Gastrocnemius medialis (tissue), 4 donors: Measurements from ENCODE around the gene SFXN5. TPM values are rescaled to one million over a fixed set of nuclear protein-coding genes. Genes with fewer than 3 reads are reported as not detected.

Source experiments
- ATAC-seq, 2 donors: fragments of 150-250 bp; one replicate each; pipeline ENCODE4 v1.9.1; 2016
- DNase-seq, 2 donors: peaks; one replicate each; pipeline ENCODE4 v3.0.0-alpha.2; 2019
- H3K27ac ChIP-seq, 4 donors: fragments of 200-600 bp; sonication (generic); 1 replicate in 1 of 4; 2 replicates in 3 of 4; pipeline ENCODE4 v1.5.1; 2016 to 2018; ENCODE audit warnings: mild to moderate bottlenecking in 2 of 4, moderate library complexity in 1 of 4
- H3K27me3 ChIP-seq, 3 donors: fragments of 200-600 bp; sonication (generic) in 2 of 3; 1 replicate in 1 of 3; 2 replicates in 2 of 3; pipeline versions ENCODE4 v1.5.1 to v1.6.0; 2016 to 2019; ENCODE audit warnings: mild to moderate bottlenecking in 1 of 3, moderate library complexity in 1 of 3
- H3K36me3 ChIP-seq, 2 donors: fragments of 200-600 bp; sonication (generic) in 1 of 2; one replicate each; pipeline ENCODE4 v1.5.1; 2017 to 2018
- H3K4me1 ChIP-seq, 2 donors: fragments of 200-600 bp; sonication (generic) in 1 of 2; one replicate each; pipeline ENCODE4 v1.5.1; 2016 to 2017; ENCODE audit warnings: mild to moderate bottlenecking in 2 of 2
- H3K4me3 ChIP-seq, 4 donors: fragments of 200-600 bp; sonication (generic) in 3 of 4; 1 replicate in 1 of 4; 2 replicates in 3 of 4; pipeline ENCODE4 v1.5.1; 2016 to 2019; ENCODE audit warnings: mild to moderate bottlenecking in 2 of 4
- H3K9me3 ChIP-seq, 3 donors: fragments of 200-600 bp; sonication (generic) in 2 of 3; 1 replicate in 1 of 3; 2 replicates in 2 of 3; pipeline ENCODE4 v1.5.1; 2016 to 2019
- CTCF ChIP-seq, 5 experiments: fragments of 450-650 bp in 3 of 5; fragments of 200-600 bp in 2 of 5; sonication (generic) in 2 of 5; IDR thresholded peaks in 4 of 5; conservative IDR thresholded peaks in 1 of 5; 1 replicate in 4 of 5; 2 replicates in 1 of 5; pipeline ENCODE4 v1.5.1; 2016 to 2019; ENCODE audit warnings: antibody characterized with exemption in 5 of 5, mild to moderate bottlenecking in 3 of 5, moderate library complexity in 3 of 5
- POLR2A ChIP-seq, 2 donors: fragments of 450-650 bp; IDR thresholded peaks; one replicate each; pipeline ENCODE4 v1.6.1; 2017; ENCODE audit warnings: antibody characterized with exemption in 2 of 2, mild to moderate bottlenecking in 2 of 2, moderate library complexity in 2 of 2
- in situ Hi-C, 4 donors: fragments of 200-750 bp; cut with MboI; loops; one replicate each; pipeline versions ENCODE4 v1.15.0 to v1.8.0; 2017; ENCODE audit warnings: low sequenced_read_pairs in 4 of 4
- intact Hi-C: fragments of 100-400 bp; cut with DNase I; formaldehyde crosslinking; loops from one replicate; pipeline ENCODE4 v1.15.1; 2023; ENCODE audit warnings: low total_unique reads
- total RNA-seq, 4 donors: library from RNA; depleted of rRNA; stranded (reverse); fragments of >200 nt; gene quantifications; one replicate each; pipeline versions ENCODE4 v1.1.0 to v1.2.3, GENCODE V29; 2016

The SFXN5 gene
- total RNA-seq, 4 donors from 2014 or later = 6.8 to 22.7 (median 9.1) TPM

GRCh38 chr2:73028841-73029240 lies 42.7 kb downstream of the SFXN5 start:
- H3K36me3 ChIP-seq = peaks cover 0 to 13% of the 10 kb centered on the region in 2 donors
- H3K27ac ChIP-seq = no peak overlapping the region
- no peak for TF ChIP-seq CTCF (IDR thresholded peaks at IDR 0.05 in 4 of 5, conservative IDR thresholded peaks at IDR 0.05 in 1 of 5)
- no peak for TF ChIP-seq POLR2A (IDR thresholded peaks at IDR 0.05)
- in situ Hi-C loops (no loop called here), intact Hi-C loops (no loop called here)
- ATAC-seq (no peak), DNase-seq (no peak)
- H3K4me3 ChIP-seq = no peak overlapping the region
- no peaks in the 10 kb centered on the region for H3K27me3 ChIP-seq
- no peaks in the 10 kb centered on the region for H3K9me3 ChIP-seq
- H3K4me1 ChIP-seq = no peaks in the 10 kb centered on the region

GRCh38 chr2:73027340-73027739 lies 44.2 kb downstream of the SFXN5 start:
- intact Hi-C loops = no loop called here

GRCh38 chr2:73023497-73023896 lies 48.0 kb downstream of the SFXN5 start:
- no peak for TF ChIP-seq CTCF (IDR thresholded peaks at IDR 0.05 in 4 of 5, conservative IDR thresholded peaks at IDR 0.05 in 1 of 5)
- DNase-seq (no peak), ATAC-seq (no peak)
- Histone ChIP-seq H3K4me1 (no peaks in the 10 kb centered on the region), H3K27me3 (no peaks in the 10 kb centered on the region), H3K27ac (no peak overlapping the region), H3K4me3 (no peak overlapping the region), H3K36me3 (peaks cover 0 to 46% of the 10 kb centered on the region in 2 donors), H3K9me3 (no peaks in the 10 kb centered on the region)
- in situ Hi-C loops (no loop called here), intact Hi-C loops (no loop called here)

More at GRCh38 chr2:73027340-73027739, 44.2 kb downstream of the SFXN5 start:
- H3K4me1 ChIP-seq = no peaks in the 10 kb centered on the region
- ATAC-seq = no peak
- H3K27ac ChIP-seq = no peak overlapping the region
- no peaks in the 10 kb centered on the region for H3K27me3 ChIP-seq
- no peaks in the 10 kb centered on the region for H3K9me3 ChIP-seq
- H3K36me3 ChIP-seq = peaks cover 0 to 22% of the 10 kb centered on the region in 2 donors
- in situ Hi-C loops = no loop called here
- no peak for TF ChIP-seq POLR2A (IDR thresholded peaks at IDR 0.05)
- TF ChIP-seq CTCF (IDR thresholded peaks at IDR 0.05 in 4 of 5, conservative IDR thresholded peaks at IDR 0.05 in 1 of 5) = no peak
- DNase-seq = no peak
- no peak overlapping the region for H3K4me3 ChIP-seq

- no peak for ATAC-seq
- intact Hi-C loops = no loop called here
- no peak for DNase-seq
- in situ Hi-C loops = no loop called here
- TF ChIP-seq CTCF (IDR thresholded peaks at IDR 0.05 in 4 of 5, conservative IDR thresholded peaks at IDR 0.05 in 1 of 5) (no peak), POLR2A (IDR thresholded peaks at IDR 0.05) (no peak)
- peaks cover 0 to 35% of the 10 kb centered on the region in 2 donors for H3K36me3 ChIP-seq
- H3K9me3 ChIP-seq = no peaks in the 10 kb centered on the region
- H3K4me1 ChIP-seq = no peaks in the 10 kb centered on the region
- H3K27me3 ChIP-seq = no peaks in the 10 kb centered on the region
- H3K27ac ChIP-seq = no peak overlapping the region
- no peak overlapping the region for H3K4me3 ChIP-seq
These were observed 49.4 kb downstream of the SFXN5 start for GRCh38 chr2:73022024-73022568.
